ENCODE measurements around the gene NLGN1.
A peak's percentile ranks its signal among the peaks of the same experiment; 100 is the strongest.

Gene NLGN1

GRCh38 chr3:173650596-173650995 lies 253.1 kb downstream of the NLGN1 start:
- WGBS (ENCODE audit: insufficient coverage): no CpG with 5 or more reads among the region's 1 CpG
- no peak overlapping the region for H3K27ac ChIP-seq (ENCODE audit: insufficient read depth in 1 of 2, low read depth in 1 of 2, low read length in 2 of 2, poor library complexity in 1 of 2, severe bottlenecking in 2 of 2)
- no peak overlapping the region for H3K4me3 ChIP-seq (ENCODE audit: control insufficient read depth in 1 of 7, extremely low read depth in 1 of 7, insufficient read depth in 4 of 7, low read depth in 2 of 7, low read length in 6 of 7)
- peaks cover 0 to 4% (median 0%) of the 10 kb centered on the region in 5 experiments for H3K9me3 ChIP-seq (ENCODE audit: control extremely low read depth in 1 of 5, control insufficient read depth in 4 of 5, insufficient read depth in 2 of 5, low read depth in 1 of 5, low read length in 4 of 5)
- CTCF ChIA-PET: no interaction called here
- H3K27me3 ChIP-seq (replicated peaks in 2 of 5; ENCODE audit: control insufficient read depth in 4 of 5, insufficient read depth in 5 of 5, low read length in 4 of 5): no peaks in the 10 kb centered on the region
- H3K36me3 ChIP-seq (ENCODE audit: control insufficient read depth in 4 of 4, insufficient read depth in 4 of 4, low read length in 3 of 4): peaks cover 0 to 2% (median 0%) of the 10 kb centered on the region in 4 experiments
- POLR2A ChIA-PET: no interaction called here
- no peak for DNase-seq
- H3K4me1 ChIP-seq (ENCODE audit: control extremely low read depth in 1 of 4, control insufficient read depth in 4 of 4, insufficient read depth in 4 of 4, low read length in 3 of 4): no peaks in the 10 kb centered on the region

GRCh38 chr3:173652093-173652492 lies 254.5 kb downstream of the NLGN1 start:
- H3K36me3 ChIP-seq (ENCODE audit: control insufficient read depth in 4 of 4, insufficient read depth in 4 of 4, low read length in 3 of 4): peaks cover 0 to 2% (median 0%) of the 10 kb centered on the region in 4 experiments
- ChIA-PET CTCF (no interaction called here), POLR2A (no interaction called here)
- DNase-seq: no peak
- WGBS (ENCODE audit: insufficient coverage): 100% methylated on average over 1 of the region's 2 CpGs
- no peak overlapping the region for H3K27ac ChIP-seq (ENCODE audit: insufficient read depth in 1 of 2, low read depth in 1 of 2, low read length in 2 of 2, poor library complexity in 1 of 2, severe bottlenecking in 2 of 2)
- H3K4me3 ChIP-seq (ENCODE audit: control insufficient read depth in 1 of 7, extremely low read depth in 1 of 7, insufficient read depth in 4 of 7, low read depth in 2 of 7, low read length in 6 of 7): no peak overlapping the region
- no peaks in the 10 kb centered on the region for H3K27me3 ChIP-seq (replicated peaks in 2 of 5; ENCODE audit: control insufficient read depth in 4 of 5, insufficient read depth in 5 of 5, low read length in 4 of 5)
- H3K9me3 ChIP-seq (ENCODE audit: control extremely low read depth in 1 of 5, control insufficient read depth in 4 of 5, insufficient read depth in 2 of 5, low read depth in 1 of 5, low read length in 4 of 5): peaks cover 0 to 4% (median 0%) of the 10 kb centered on the region in 5 experiments
- no peaks in the 10 kb centered on the region for H3K4me1 ChIP-seq (ENCODE audit: control extremely low read depth in 1 of 4, control insufficient read depth in 4 of 4, insufficient read depth in 4 of 4, low read length in 3 of 4)

GRCh38 chr3:173653781-173654180 lies 256.2 kb downstream of the NLGN1 start:
- Histone ChIP-seq H3K4me1 (ENCODE audit: control extremely low read depth in 1 of 4, control insufficient read depth in 4 of 4, insufficient read depth in 4 of 4, low read length in 3 of 4) (no peaks in the 10 kb centered on the region), H3K4me3 (ENCODE audit: control insufficient read depth in 1 of 7, extremely low read depth in 1 of 7, insufficient read depth in 4 of 7, low read depth in 2 of 7, low read length in 6 of 7) (no peak overlapping the region), H3K27ac (ENCODE audit: insufficient read depth in 1 of 2, low read depth in 1 of 2, low read length in 2 of 2, poor library complexity in 1 of 2, severe bottlenecking in 2 of 2) (no peak overlapping the region), H3K9me3 (ENCODE audit: control extremely low read depth in 1 of 5, control insufficient read depth in 4 of 5, insufficient read depth in 2 of 5, low read depth in 1 of 5, low read length in 4 of 5) (peaks cover 0 to 4% (median 0%) of the 10 kb centered on the region in 5 experiments), H3K36me3 (ENCODE audit: control insufficient read depth in 4 of 4, insufficient read depth in 4 of 4, low read length in 3 of 4) (peaks cover 0 to 2% (median 0%) of the 10 kb centered on the region in 4 experiments), H3K27me3 (replicated peaks in 2 of 5; ENCODE audit: control insufficient read depth in 4 of 5, insufficient read depth in 5 of 5, low read length in 4 of 5) (no peaks in the 10 kb centered on the region)
- no CpG with 5 or more reads among the region's 1 CpG for WGBS (ENCODE audit: insufficient coverage)
- POLR2A ChIA-PET: no interaction called here
- CTCF ChIA-PET: no interaction called here
- no peak for DNase-seq

GRCh38 chr3:173659972-173660371 lies 262.4 kb downstream of the NLGN1 start:
- 60% methylated on average over 2 of the region's 2 CpGs for WGBS (ENCODE audit: insufficient coverage)
- Histone ChIP-seq H3K36me3 (ENCODE audit: control insufficient read depth in 4 of 4, insufficient read depth in 4 of 4, low read length in 3 of 4) (no peaks in the 10 kb centered on the region), H3K27me3 (replicated peaks in 2 of 5; ENCODE audit: control insufficient read depth in 4 of 5, insufficient read depth in 5 of 5, low read length in 4 of 5) (no peaks in the 10 kb centered on the region), H3K4me1 (ENCODE audit: control extremely low read depth in 1 of 4, control insufficient read depth in 4 of 4, insufficient read depth in 4 of 4, low read length in 3 of 4) (no peaks in the 10 kb centered on the region), H3K27ac (ENCODE audit: insufficient read depth in 1 of 2, low read depth in 1 of 2, low read length in 2 of 2, poor library complexity in 1 of 2, severe bottlenecking in 2 of 2) (no peak overlapping the region), H3K9me3 (ENCODE audit: control extremely low read depth in 1 of 5, control insufficient read depth in 4 of 5, insufficient read depth in 2 of 5, low read depth in 1 of 5, low read length in 4 of 5) (peaks cover 0 to 3% (median 0%) of the 10 kb centered on the region in 5 experiments), H3K4me3 (ENCODE audit: control insufficient read depth in 1 of 7, extremely low read depth in 1 of 7, insufficient read depth in 4 of 7, low read depth in 2 of 7, low read length in 6 of 7) (no peak overlapping the region)
- ChIA-PET POLR2A (no interaction called here), CTCF (no interaction called here)
- DNase-seq: peak in 1 of 3 donors; percentile 2

- no peak for DNase-seq
- H3K36me3 ChIP-seq (ENCODE audit: control insufficient read depth in 4 of 4, insufficient read depth in 4 of 4, low read length in 3 of 4): no peaks in the 10 kb centered on the region
- peaks cover 0 to under 1% (median 0%) of the 10 kb centered on the region in 5 experiments for H3K9me3 ChIP-seq (ENCODE audit: control extremely low read depth in 1 of 5, control insufficient read depth in 4 of 5, insufficient read depth in 2 of 5, low read depth in 1 of 5, low read length in 4 of 5)
- H3K4me3 ChIP-seq (ENCODE audit: control insufficient read depth in 1 of 7, extremely low read depth in 1 of 7, insufficient read depth in 4 of 7, low read depth in 2 of 7, low read length in 6 of 7): no peak overlapping the region
- POLR2A ChIA-PET: no interaction called here
- H3K27me3 ChIP-seq (replicated peaks in 2 of 5; ENCODE audit: control insufficient read depth in 4 of 5, insufficient read depth in 5 of 5, low read length in 4 of 5): no peaks in the 10 kb centered on the region
- CTCF ChIA-PET: no interaction called here
- no peaks in the 10 kb centered on the region for H3K4me1 ChIP-seq (ENCODE audit: control extremely low read depth in 1 of 4, control insufficient read depth in 4 of 4, insufficient read depth in 4 of 4, low read length in 3 of 4)
- H3K27ac ChIP-seq (ENCODE audit: insufficient read depth in 1 of 2, low read depth in 1 of 2, low read length in 2 of 2, poor library complexity in 1 of 2, severe bottlenecking in 2 of 2): no peak overlapping the region
- 100% methylated on average over 3 of the region's 3 CpGs for WGBS (ENCODE audit: insufficient coverage)
These were observed 263.2 kb downstream of the NLGN1 start for GRCh38 chr3:173660645-173661299.

GRCh38 chr3:173663696-173664111 lies 266.2 kb downstream of the NLGN1 start:
- CTCF ChIA-PET: no interaction called here
- Histone ChIP-seq H3K27ac (ENCODE audit: insufficient read depth in 1 of 2, low read depth in 1 of 2, low read length in 2 of 2, poor library complexity in 1 of 2, severe bottlenecking in 2 of 2) (no peak overlapping the region), H3K4me1 (ENCODE audit: control extremely low read depth in 1 of 4, control insufficient read depth in 4 of 4, insufficient read depth in 4 of 4, low read length in 3 of 4) (no peaks in the 10 kb centered on the region), H3K9me3 (ENCODE audit: control extremely low read depth in 1 of 5, control insufficient read depth in 4 of 5, insufficient read depth in 2 of 5, low read depth in 1 of 5, low read length in 4 of 5) (no peaks in the 10 kb centered on the region), H3K36me3 (ENCODE audit: control insufficient read depth in 4 of 4, insufficient read depth in 4 of 4, low read length in 3 of 4) (no peaks in the 10 kb centered on the region), H3K27me3 (replicated peaks in 2 of 5; ENCODE audit: control insufficient read depth in 4 of 5, insufficient read depth in 5 of 5, low read length in 4 of 5) (no peaks in the 10 kb centered on the region), H3K4me3 (ENCODE audit: control insufficient read depth in 1 of 7, extremely low read depth in 1 of 7, insufficient read depth in 4 of 7, low read depth in 2 of 7, low read length in 6 of 7) (no peak overlapping the region)
- POLR2A ChIA-PET: no interaction called here
- WGBS (ENCODE audit: insufficient coverage): no CpG with 5 or more reads among the region's 1 CpG
- no peak for DNase-seq

- no peak overlapping the region for H3K4me3 ChIP-seq (ENCODE audit: control insufficient read depth in 1 of 7, extremely low read depth in 1 of 7, insufficient read depth in 4 of 7, low read depth in 2 of 7, low read length in 6 of 7)
- H3K9me3 ChIP-seq (ENCODE audit: control extremely low read depth in 1 of 5, control insufficient read depth in 4 of 5, insufficient read depth in 2 of 5, low read depth in 1 of 5, low read length in 4 of 5): no peaks in the 10 kb centered on the region
- WGBS (ENCODE audit: insufficient coverage): no CpG with 5 or more reads among the region's 1 CpG
- no peak overlapping the region for H3K27ac ChIP-seq (ENCODE audit: insufficient read depth in 1 of 2, low read depth in 1 of 2, low read length in 2 of 2, poor library complexity in 1 of 2, severe bottlenecking in 2 of 2)
- ChIA-PET CTCF (no interaction called here), POLR2A (no interaction called here)
- no peaks in the 10 kb centered on the region for H3K36me3 ChIP-seq (ENCODE audit: control insufficient read depth in 4 of 4, insufficient read depth in 4 of 4, low read length in 3 of 4)
- DNase-seq: no peak
- H3K4me1 ChIP-seq (ENCODE audit: control extremely low read depth in 1 of 4, control insufficient read depth in 4 of 4, insufficient read depth in 4 of 4, low read length in 3 of 4): no peaks in the 10 kb centered on the region
- no peaks in the 10 kb centered on the region for H3K27me3 ChIP-seq (replicated peaks in 2 of 5; ENCODE audit: control insufficient read depth in 4 of 5, insufficient read depth in 5 of 5, low read length in 4 of 5)
These were observed 278.6 kb downstream of the NLGN1 start for GRCh38 chr3:173676094-173676493.

All from common myeloid progenitor, CD34-positive (primary cell).